Frontal cortex (tissue), 1 donor: ENCODE results near the gene KRTAP2-1. TPM values are rescaled to one million over a fixed set of nuclear protein-coding genes. Genes with fewer than 3 reads are reported as not detected.

Experiments
- small RNA-seq: library from RNA; depleted of rRNA; stranded (forward); fragments of <200 nt; gene quantifications from one replicate; pipeline ENCODE3, GENCODE V24; 2014
- total RNA-seq: library from RNA; depleted of rRNA; stranded (reverse); fragments of >200 nt; gene quantifications from one replicate; pipeline ENCODE4 v1.2.3, GENCODE V29; 2014

The KRTAP2-1 gene
- total RNA-seq, 1 donor from 2014 or later: not detected

Small RNA genes lying within 50 kb of the gene (small RNA-seq; reads per million reads assigned to genes)
- gene KRTAP3-4P: not detected

Other genes with a start within 250 kb of the KRTAP2-1 start
- not detected for gene KRT28, start 247.4 kb downstream of the KRTAP2-1 start, total RNA-seq
- gene KRT10, start 224.7 kb downstream of the KRTAP2-1 start, total RNA-seq: 2.4 TPM
- not detected for gene KRT12, start 180.1 kb downstream of the KRTAP2-1 start, total RNA-seq
- not detected for gene KRT20, start 162.1 kb downstream of the KRTAP2-1 start, total RNA-seq
- 0.41 TPM for gene KRT23, start 109.7 kb downstream of the KRTAP2-1 start, total RNA-seq
- gene KRT39, start 80.4 kb downstream of the KRTAP2-1 start, total RNA-seq: not detected
- not detected for gene KRT40, start 63.0 kb downstream of the KRTAP2-1 start, total RNA-seq
- gene KRTAP3-3, start 53.2 kb downstream of the KRTAP2-1 start, total RNA-seq: not detected
- not detected for gene KRTAP3-2, start 47.4 kb downstream of the KRTAP2-1 start, total RNA-seq
- not detected for gene KRTAP3-1, start 38.2 kb downstream of the KRTAP2-1 start, total RNA-seq
- not detected for gene KRTAP1-5, start 20.1 kb downstream of the KRTAP2-1 start, total RNA-seq
- not detected for gene KRTAP1-4, start 17.1 kb downstream of the KRTAP2-1 start, total RNA-seq
- not detected for gene KRTAP1-3, start 12.4 kb downstream of the KRTAP2-1 start, total RNA-seq
- gene KRTAP1-1, start 5.9 kb downstream of the KRTAP2-1 start, total RNA-seq: not detected
- not detected for gene KRTAP2-2, start 7.9 kb upstream of the KRTAP2-1 start, total RNA-seq
- gene KRTAP2-3, start 12.8 kb upstream of the KRTAP2-1 start, total RNA-seq: not detected
- not detected for gene KRTAP2-4, start 18.6 kb upstream of the KRTAP2-1 start, total RNA-seq
- gene KRTAP4-7, start 36.8 kb upstream of the KRTAP2-1 start, total RNA-seq: not detected
- gene KRTAP4-8, start 50.8 kb upstream of the KRTAP2-1 start, total RNA-seq: not detected
- not detected for gene KRTAP4-16, start 54.9 kb upstream of the KRTAP2-1 start, total RNA-seq
- gene KRTAP4-9, start 58.1 kb upstream of the KRTAP2-1 start, total RNA-seq: not detected
- not detected for gene KRTAP4-11, start 71.1 kb upstream of the KRTAP2-1 start, total RNA-seq
- gene KRTAP4-12, start 76.9 kb upstream of the KRTAP2-1 start, total RNA-seq: not detected
- gene KRTAP4-6, start 93.2 kb upstream of the KRTAP2-1 start, total RNA-seq: not detected
- gene KRTAP4-5, start 102.5 kb upstream of the KRTAP2-1 start, total RNA-seq: not detected
- gene KRTAP4-4, start 113.4 kb upstream of the KRTAP2-1 start, total RNA-seq: not detected
- gene KRTAP4-3, start 120.9 kb upstream of the KRTAP2-1 start, total RNA-seq: not detected
- gene KRTAP4-2, start 130.9 kb upstream of the KRTAP2-1 start, total RNA-seq: not detected
- gene KRTAP4-1, start 137.6 kb upstream of the KRTAP2-1 start, total RNA-seq: not detected
- not detected for gene KRTAP9-1, start 142.6 kb upstream of the KRTAP2-1 start, total RNA-seq
- not detected for gene KRTAP9-2, start 179.3 kb upstream of the KRTAP2-1 start, total RNA-seq
- gene KRTAP9-3, start 185.1 kb upstream of the KRTAP2-1 start, total RNA-seq: not detected
- gene KRTAP9-8, start 190.7 kb upstream of the KRTAP2-1 start, total RNA-seq: not detected
- not detected for gene KRTAP9-4, start 202.4 kb upstream of the KRTAP2-1 start, total RNA-seq
- not detected for gene KRTAP9-9, start 208.1 kb upstream of the KRTAP2-1 start, total RNA-seq
- not detected for gene KRTAP9-6, start 218.1 kb upstream of the KRTAP2-1 start, total RNA-seq
- not detected for gene KRTAP9-7, start 228.4 kb upstream of the KRTAP2-1 start, total RNA-seq